Loucy (cell line): Measurements from ENCODE around the gene PCYT2.

Experiments used
- H2AFZ ChIP-seq: fragments of 200-600 bp; sonication (generic); 2 replicates; pipeline ENCODE4 v1.6.0; 2016; ENCODE audit warnings: antibody characterized with exemption, mild to moderate bottlenecking, low read length, moderate library complexity
- H3F3A ChIP-seq: fragments of 200-600 bp; 2 replicates; pipeline ENCODE4 v1.6.0; 2016; ENCODE audit warnings: antibody characterized with exemption, low read depth, mild to moderate bottlenecking
- H3K27me3 ChIP-seq: fragments of 200-600 bp; sonication (generic); 2 replicates; pipeline ENCODE4 v1.6.1; 2014; ENCODE audit warnings: low read length, mild to moderate bottlenecking; ENCODE audit not compliant: insufficient read depth, poor library complexity, severe bottlenecking
- H3K36me3 ChIP-seq: fragments of 200-600 bp; sonication (generic); 2 replicates; pipeline ENCODE4 v1.6.1; 2016; ENCODE audit warnings: low read length; ENCODE audit not compliant: insufficient read depth
- H3K4me1 ChIP-seq: fragments of 200-600 bp; sonication (generic); 2 replicates; pipeline ENCODE4 v1.5.1; 2014; ENCODE audit warnings: low read length, mild to moderate bottlenecking; ENCODE audit not compliant: insufficient read depth, poor library complexity, severe bottlenecking
- H3K4me2 ChIP-seq: fragments of 200-600 bp; sonication (generic); 2 replicates; pipeline ENCODE4 v1.6.0; 2014; ENCODE audit warnings: antibody characterized with exemption, low read length, low read depth, mild to moderate bottlenecking; ENCODE audit not compliant: poor library complexity, severe bottlenecking
- H3K4me3 ChIP-seq: fragments of 200-600 bp; sonication (generic); 2 replicates; pipeline ENCODE4 v1.5.1; 2014; ENCODE audit warnings: low read length, mild to moderate bottlenecking, mixed read lengths; ENCODE audit not compliant: poor library complexity, severe bottlenecking
- H3K79me2 ChIP-seq: fragments of 200-600 bp; sonication (generic); 2 replicates; pipeline ENCODE4 v1.6.1; 2014; ENCODE audit warnings: low read length; ENCODE audit not compliant: insufficient read depth
- H3K9ac ChIP-seq: fragments of 200-600 bp; sonication (generic); 2 replicates; pipeline ENCODE4 v1.6.0; 2014; ENCODE audit warnings: mild to moderate bottlenecking, low read depth, low read length, moderate library complexity; ENCODE audit not compliant: poor library complexity, severe bottlenecking
- H3K9me2 ChIP-seq: fragments of 200-600 bp; sonication (generic); replicated peaks from 2 replicates; pipeline ENCODE4 v1.6.1; 2016; ENCODE audit warnings: low read depth, low read length, mixed read lengths
- H3K9me3 ChIP-seq: fragments of 200-600 bp; sonication (generic); 2 replicates; pipeline ENCODE4 v1.6.1; 2014; ENCODE audit warnings: mild to moderate bottlenecking, antibody characterized with exemption, low read length, low read depth; ENCODE audit not compliant: insufficient read depth
- H4K20me1 ChIP-seq: fragments of 200-600 bp; sonication (generic); 2 replicates; pipeline ENCODE4 v1.6.0; 2014; ENCODE audit warnings: antibody characterized with exemption, low read length, mild to moderate bottlenecking; ENCODE audit not compliant: insufficient read depth, poor library complexity, severe bottlenecking
- CTCF ChIP-seq: fragments of 200-600 bp; sonication (generic); conservative IDR thresholded peaks from 2 replicates; pipeline ENCODE4 v1.5.1; 2014; ENCODE audit warnings: mild to moderate bottlenecking, antibody characterized with exemption, low read length
- EZH2phosphoT487 ChIP-seq: fragments of 200-600 bp; IDR thresholded peaks from 2 replicates; pipeline ENCODE4 v1.6.1; 2018; ENCODE audit warnings: antibody characterized with exemption, mild to moderate bottlenecking, moderate library complexity, borderline replicate concordance

The PCYT2 gene

GRCh38 chr17:81878294-81878693, 32.9 kb downstream of the PCYT2 start:
- Histone ChIP-seq H3K4me1 (no peaks in the 10 kb centered on the region), H3K9me3 (no peaks in the 10 kb centered on the region), H3K9ac (peak overlapping the region; percentile 27), H3K27me3 (no peaks in the 10 kb centered on the region), H2AFZ (no peak overlapping the region), H3F3A (peaks cover 8% of the 10 kb centered on the region; the same call in 1 of the 2 replicates), H3K4me2 (no peak overlapping the region), H3K4me3 (no peak overlapping the region), H3K79me2 (peaks cover 13% of the 10 kb centered on the region; the same call in 1 of the 2 replicates), H4K20me1 (no peaks in the 10 kb centered on the region), H3K36me3 (peaks cover 29% of the 10 kb centered on the region; the same call in 1 of the 2 replicates), H3K9me2 (no peaks in the 10 kb centered on the region)
- TF ChIP-seq CTCF = no peak
- no peak for TF ChIP-seq EZH2phosphoT487

GRCh38 chr17:81877569-81877968, 33.6 kb downstream of the PCYT2 start:
- no peaks in the 10 kb centered on the region for H3K9me2 ChIP-seq
- TF ChIP-seq EZH2phosphoT487 (no peak), CTCF (no peak)
- peaks cover 20% of the 10 kb centered on the region for H3K79me2 ChIP-seq
- H3K4me2 ChIP-seq = no peak overlapping the region
- no peaks in the 10 kb centered on the region for H3K27me3 ChIP-seq
- H3K4me3 ChIP-seq = no peak overlapping the region
- no peak overlapping the region for H2AFZ ChIP-seq
- no peak overlapping the region for H3K9ac ChIP-seq
- peaks cover 8% of the 10 kb centered on the region; the same call in 1 of the 2 replicates for H3F3A ChIP-seq
- no peaks in the 10 kb centered on the region for H4K20me1 ChIP-seq
- H3K36me3 ChIP-seq = peaks cover 29% of the 10 kb centered on the region; the same call in 1 of the 2 replicates
- H3K4me1 ChIP-seq = peaks cover 5% of the 10 kb centered on the region
- H3K9me3 ChIP-seq = no peaks in the 10 kb centered on the region

- H3K27me3 ChIP-seq = peaks cover 4% of the 10 kb centered on the region
- peaks cover 33% of the 10 kb centered on the region for H4K20me1 ChIP-seq
- TF ChIP-seq CTCF (peak; percentile 21; the same call in 1 of the 2 replicates), EZH2phosphoT487 (no peak)
- H3K4me1 ChIP-seq = peaks cover 17% of the 10 kb centered on the region
- H3K4me3 ChIP-seq = peak overlapping the region; percentile 95
- H3K9me2 ChIP-seq = no peaks in the 10 kb centered on the region
- peak overlapping the region; percentile 100 for H3K9ac ChIP-seq
- no peaks in the 10 kb centered on the region for H3K9me3 ChIP-seq
- H3K79me2 ChIP-seq = peaks cover 58% of the 10 kb centered on the region
- H3K36me3 ChIP-seq = peaks cover 18% of the 10 kb centered on the region
- peaks cover 8% of the 10 kb centered on the region; the same call in 1 of the 2 replicates for H3F3A ChIP-seq
- peak overlapping the region; percentile 84 for H3K4me2 ChIP-seq
- peak overlapping the region; percentile 62 for H2AFZ ChIP-seq
Observed at GRCh38 chr17:81871387-81872230, 39.6 kb downstream of the PCYT2 start.
